Body of pancreas (tissue), 4 donors: ENCODE data around the gene PGA4.

Source experiments
- POLR2A ChIP-seq, 3 donors: fragments of 450-650 bp; IDR thresholded peaks; one replicate each; pipeline ENCODE4 v1.6.1; 2016; ENCODE audit warnings: antibody characterized with exemption in 3 of 3, mild to moderate bottlenecking in 2 of 3
- TF ChIP-seq, protein P1 (sequence below), 7 experiments: fragments of 450-650 bp in 4 of 7; fragments of 200-600 bp in 3 of 7; sonication (generic) in 3 of 7; IDR thresholded peaks; one replicate each; pipeline ENCODE4 v1.5.1; 2016 to 2019; ENCODE audit warnings: antibody characterized with exemption in 7 of 7

DNA sequence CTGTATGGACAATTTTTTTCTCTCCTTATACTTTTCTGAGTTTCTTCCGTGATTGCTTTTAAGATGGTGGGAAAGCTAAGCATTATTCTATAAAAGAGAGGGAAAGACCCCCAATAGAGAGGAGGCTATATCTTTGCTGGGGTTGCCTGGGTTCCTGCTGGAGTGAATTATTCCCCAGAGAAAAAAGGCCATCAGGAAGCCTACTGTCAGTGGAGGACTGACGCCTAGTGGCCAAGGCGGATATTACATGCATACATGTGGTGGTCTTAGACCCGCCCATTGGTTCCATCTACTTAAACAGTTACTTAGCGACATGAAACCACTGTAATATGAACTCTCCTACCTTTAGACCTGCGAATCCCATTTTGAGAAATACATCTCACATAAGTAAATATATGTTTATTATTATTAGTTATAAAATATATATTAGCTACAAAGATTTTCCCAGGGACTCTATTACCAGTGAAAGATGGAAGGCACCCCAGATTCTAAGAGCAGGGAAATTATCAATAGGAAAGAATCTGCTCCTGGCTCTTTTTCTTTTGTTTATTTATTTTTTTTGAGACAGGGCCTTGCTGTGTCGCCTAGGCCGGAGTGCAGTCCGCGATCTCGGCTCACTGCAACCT, 34.5 kb upstream of the PGA4 start:
- TF ChIP-seq, protein P1, sequence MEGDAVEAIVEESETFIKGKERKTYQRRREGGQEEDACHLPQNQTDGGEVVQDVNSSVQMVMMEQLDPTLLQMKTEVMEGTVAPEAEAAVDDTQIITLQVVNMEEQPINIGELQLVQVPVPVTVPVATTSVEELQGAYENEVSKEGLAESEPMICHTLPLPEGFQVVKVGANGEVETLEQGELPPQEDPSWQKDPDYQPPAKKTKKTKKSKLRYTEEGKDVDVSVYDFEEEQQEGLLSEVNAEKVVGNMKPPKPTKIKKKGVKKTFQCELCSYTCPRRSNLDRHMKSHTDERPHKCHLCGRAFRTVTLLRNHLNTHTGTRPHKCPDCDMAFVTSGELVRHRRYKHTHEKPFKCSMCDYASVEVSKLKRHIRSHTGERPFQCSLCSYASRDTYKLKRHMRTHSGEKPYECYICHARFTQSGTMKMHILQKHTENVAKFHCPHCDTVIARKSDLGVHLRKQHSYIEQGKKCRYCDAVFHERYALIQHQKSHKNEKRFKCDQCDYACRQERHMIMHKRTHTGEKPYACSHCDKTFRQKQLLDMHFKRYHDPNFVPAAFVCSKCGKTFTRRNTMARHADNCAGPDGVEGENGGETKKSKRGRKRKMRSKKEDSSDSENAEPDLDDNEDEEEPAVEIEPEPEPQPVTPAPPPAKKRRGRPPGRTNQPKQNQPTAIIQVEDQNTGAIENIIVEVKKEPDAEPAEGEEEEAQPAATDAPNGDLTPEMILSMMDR (IDR thresholded peaks at IDR 0.05) = peak; percentile 77 to 93 (median 87)
- TF ChIP-seq POLR2A (IDR thresholded peaks at IDR 0.05) = no peak
